Activated naive CD8-positive, alpha-beta T cell treated with anti-CD3 and anti-CD28 coated beads, Interleukin-2, amount 50 U/mL, for 24 hours (primary cell): ENCODE results near the gene C19orf81.

Experiments used
- ATAC-seq: fragments of 150-1000 bp; cut with Tn5 transposase; one replicate; pipeline ENCODE4 v1.10.0; 2021
- DNase-seq: peaks from one replicate; pipeline ENCODE4 v3.0.0; 2021
- H3K27ac Mint-ChIP-seq: one replicate; pipeline ENCODE4 v1.8.0; 2021; ENCODE audit warnings: mild to moderate bottlenecking, mixed read lengths
- H3K27me3 Mint-ChIP-seq: one replicate; pipeline ENCODE4 v1.8.0; 2021; ENCODE audit warnings: mixed read lengths
- H3K36me3 Mint-ChIP-seq: one replicate; pipeline ENCODE4 v1.8.0; 2021; ENCODE audit warnings: low read depth, mixed read lengths
- H3K4me1 Mint-ChIP-seq: one replicate; pipeline ENCODE4 v1.8.0; 2021; ENCODE audit warnings: mixed read lengths
- H3K4me3 Mint-ChIP-seq: one replicate; pipeline ENCODE4 v1.8.0; 2021; ENCODE audit warnings: mild to moderate bottlenecking, moderate library complexity, mixed read lengths
- H3K9me3 Mint-ChIP-seq: one replicate; pipeline ENCODE4 v1.8.0; 2021; ENCODE audit warnings: mixed read lengths

C19orf81 gene

DNA sequence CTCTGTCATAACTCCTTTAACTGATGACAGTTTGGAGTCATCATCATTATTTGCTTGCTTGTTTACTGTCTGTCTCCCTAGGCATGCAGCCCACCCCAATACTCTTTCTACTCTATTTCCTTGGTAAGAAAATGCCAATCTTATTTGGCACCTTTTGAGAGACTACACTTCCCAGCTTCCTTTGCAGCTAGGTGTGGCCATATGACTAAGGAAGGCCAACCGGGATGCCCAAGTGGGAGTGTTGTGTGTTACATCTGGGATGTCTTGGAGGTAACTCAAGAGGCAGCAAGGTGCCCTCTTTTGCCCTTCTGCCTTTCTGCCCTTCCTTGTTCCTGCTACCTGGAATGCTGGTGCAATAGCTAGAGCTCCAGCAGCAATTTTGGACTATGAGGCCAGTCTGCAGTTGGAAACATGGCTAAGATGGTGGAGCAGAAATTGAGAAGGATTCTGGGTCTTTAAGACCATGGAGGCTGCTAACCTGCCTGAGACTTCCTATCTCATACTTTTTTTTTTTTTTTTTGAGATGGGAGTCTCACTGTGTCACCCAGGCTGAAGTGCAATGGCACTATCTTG is 27.5 kb downstream of the C19orf81 start:
- no peak overlapping the region for H3K4me3 Mint-ChIP-seq
- H3K4me1 Mint-ChIP-seq = peaks cover 10% of the 10 kb centered on the region
- H3K36me3 Mint-ChIP-seq = peaks cover 2% of the 10 kb centered on the region
- DNase-seq = no peak
- no peak for ATAC-seq
- H3K27me3 Mint-ChIP-seq = peaks cover 60% of the 10 kb centered on the region
- H3K27ac Mint-ChIP-seq = no peak overlapping the region
- no peaks in the 10 kb centered on the region for H3K9me3 Mint-ChIP-seq

DNA sequence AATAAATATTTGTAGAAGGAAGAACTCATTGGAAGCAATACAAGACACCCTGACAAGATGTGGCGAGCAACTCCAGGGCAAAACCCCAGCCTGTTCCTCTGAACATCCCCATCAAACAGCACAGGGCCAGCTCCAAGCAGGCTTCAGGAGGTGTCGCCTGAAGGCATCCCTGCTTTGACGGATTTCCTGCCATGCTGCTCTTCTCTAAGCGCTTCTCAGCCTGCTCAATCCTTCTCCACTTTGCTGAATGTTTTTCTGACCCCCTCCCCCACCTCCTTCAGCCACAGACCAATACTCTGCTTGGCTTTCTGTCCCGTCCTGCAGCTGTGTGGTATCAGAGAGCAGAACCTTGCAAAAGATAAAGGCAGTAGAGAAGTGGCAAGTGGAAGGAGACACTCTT is 28.4 kb downstream of the C19orf81 start:
- peaks cover 2% of the 10 kb centered on the region for H3K36me3 Mint-ChIP-seq
- no peak overlapping the region for H3K27ac Mint-ChIP-seq
- H3K27me3 Mint-ChIP-seq = peaks cover 58% of the 10 kb centered on the region
- peaks cover 10% of the 10 kb centered on the region for H3K4me1 Mint-ChIP-seq
- no peak overlapping the region for H3K4me3 Mint-ChIP-seq
- no peaks in the 10 kb centered on the region for H3K9me3 Mint-ChIP-seq
- DNase-seq (no peak), ATAC-seq (no peak)

DNA sequence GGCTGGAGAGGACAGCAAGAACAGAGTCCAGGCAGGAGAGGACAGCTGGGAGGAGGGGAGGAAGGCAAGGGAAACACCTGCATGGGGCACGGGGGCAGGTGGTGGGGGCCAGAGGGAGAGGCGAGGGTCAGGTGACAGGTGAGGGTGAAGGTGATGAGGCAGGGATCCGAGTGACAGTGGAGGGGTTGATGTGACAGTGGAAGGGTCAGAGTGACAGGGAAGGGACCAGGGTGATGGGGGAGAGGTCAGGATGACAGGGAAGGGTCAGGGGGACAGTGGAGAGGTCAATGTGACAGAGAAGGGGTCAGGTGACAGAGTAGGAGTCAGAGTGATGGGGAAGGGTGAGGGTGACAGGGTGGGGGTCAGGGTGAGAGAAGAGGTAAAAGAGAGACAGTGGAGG is 29.1 kb downstream of the C19orf81 start:
- Mint-ChIP-seq H3K27ac (no peak overlapping the region), H3K4me1 (peaks cover 10% of the 10 kb centered on the region), H3K27me3 (peaks cover 51% of the 10 kb centered on the region), H3K36me3 (peaks cover 2% of the 10 kb centered on the region), H3K4me3 (no peak overlapping the region), H3K9me3 (no peaks in the 10 kb centered on the region)
- no peak for ATAC-seq
- DNase-seq = no peak

DNA sequence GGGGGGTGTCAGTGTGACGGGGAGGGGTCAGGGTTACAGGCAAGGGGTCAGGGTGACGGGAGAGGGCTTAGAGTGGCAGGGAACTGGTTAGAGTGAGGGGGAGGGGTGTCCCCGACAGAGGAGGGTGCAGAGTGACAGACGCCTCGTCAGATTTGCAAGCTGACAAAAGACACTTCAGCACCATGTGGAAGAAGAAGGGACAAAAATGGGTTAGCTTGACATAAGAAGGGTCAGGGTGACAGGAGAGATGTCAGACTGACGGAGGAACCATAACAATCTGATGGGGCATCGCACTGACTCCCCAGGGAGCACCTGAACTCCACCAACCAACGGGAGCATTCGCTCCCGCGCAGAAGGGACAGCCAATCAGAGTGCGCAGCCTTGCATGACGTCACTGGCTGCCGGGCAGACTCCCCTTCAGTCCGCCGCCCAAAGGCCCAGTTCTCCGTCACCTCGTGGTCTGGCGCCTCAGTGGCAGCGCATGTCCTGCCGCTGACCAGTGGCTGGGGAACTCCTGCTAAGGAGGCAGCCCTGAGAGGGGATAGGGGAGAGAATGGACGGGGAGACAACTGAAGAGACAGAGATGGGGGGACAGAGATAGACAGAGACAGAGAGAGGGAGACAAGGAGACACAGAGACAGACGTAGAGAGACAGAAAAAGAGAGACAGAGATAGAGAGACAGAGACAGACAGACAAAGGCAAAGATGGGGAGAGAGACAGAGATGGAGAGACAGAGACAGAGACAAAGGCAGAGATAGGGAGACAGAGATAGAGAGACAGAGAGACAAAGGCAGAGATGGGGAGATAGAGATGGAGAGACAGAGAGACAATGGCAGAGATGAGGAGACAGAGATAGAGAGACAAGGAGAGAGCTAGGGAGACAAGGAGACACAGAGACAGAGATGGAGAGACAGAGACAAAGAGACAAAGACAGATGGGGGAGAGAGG is 30.2 kb downstream of the C19orf81 start:
- H3K27ac Mint-ChIP-seq = no peak overlapping the region
- peak overlapping the region; percentile 10 for H3K4me3 Mint-ChIP-seq
- H3K27me3 Mint-ChIP-seq = peaks cover 49% of the 10 kb centered on the region
- peaks cover 10% of the 10 kb centered on the region for H3K4me1 Mint-ChIP-seq
- H3K36me3 Mint-ChIP-seq = peaks cover 2% of the 10 kb centered on the region
- DNase-seq (peak; percentile 85), ATAC-seq (peak; percentile 98)
- no peaks in the 10 kb centered on the region for H3K9me3 Mint-ChIP-seq

DNA sequence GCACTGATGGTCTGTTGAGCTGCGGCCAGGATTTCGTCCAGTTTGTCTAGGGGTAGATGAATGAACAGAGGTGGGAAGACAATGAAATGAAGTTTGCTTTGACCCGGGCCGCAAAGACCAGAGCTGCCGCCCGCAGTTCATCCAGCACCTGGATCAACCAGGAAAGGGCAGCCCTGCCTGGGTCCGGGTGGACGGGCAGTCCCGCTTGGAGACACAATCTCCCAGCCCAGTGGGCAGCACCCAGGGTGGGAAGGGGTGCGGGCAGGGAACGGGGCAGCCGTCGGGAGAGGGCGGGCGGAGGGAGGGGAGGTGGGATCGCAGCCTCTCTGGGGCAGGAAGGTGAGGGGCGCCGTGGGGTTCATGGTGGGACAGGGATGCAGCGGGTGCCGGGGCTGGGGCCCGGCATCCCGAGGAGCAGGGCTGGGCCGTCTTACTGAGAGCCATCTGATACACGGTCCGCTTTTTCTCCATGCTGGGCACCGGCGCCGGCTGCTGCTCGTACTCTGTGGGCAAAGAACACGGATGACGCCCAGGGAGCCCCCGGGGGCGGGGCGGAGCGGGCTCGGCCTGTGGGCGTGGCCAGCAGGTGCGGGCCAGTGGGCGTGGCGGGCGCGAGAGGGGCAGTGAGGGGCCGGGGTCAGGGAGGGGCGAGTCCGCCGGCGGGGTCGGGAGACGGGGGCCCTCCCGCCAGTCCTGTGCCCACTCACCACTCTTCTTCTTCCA is 37.2 kb downstream of the C19orf81 start:
- DNase-seq (no peak), ATAC-seq (no peak)
- Mint-ChIP-seq H3K27me3 (peaks cover 43% of the 10 kb centered on the region), H3K4me1 (no peaks in the 10 kb centered on the region), H3K27ac (no peak overlapping the region), H3K36me3 (no peaks in the 10 kb centered on the region), H3K9me3 (no peaks in the 10 kb centered on the region), H3K4me3 (no peak overlapping the region)

DNA sequence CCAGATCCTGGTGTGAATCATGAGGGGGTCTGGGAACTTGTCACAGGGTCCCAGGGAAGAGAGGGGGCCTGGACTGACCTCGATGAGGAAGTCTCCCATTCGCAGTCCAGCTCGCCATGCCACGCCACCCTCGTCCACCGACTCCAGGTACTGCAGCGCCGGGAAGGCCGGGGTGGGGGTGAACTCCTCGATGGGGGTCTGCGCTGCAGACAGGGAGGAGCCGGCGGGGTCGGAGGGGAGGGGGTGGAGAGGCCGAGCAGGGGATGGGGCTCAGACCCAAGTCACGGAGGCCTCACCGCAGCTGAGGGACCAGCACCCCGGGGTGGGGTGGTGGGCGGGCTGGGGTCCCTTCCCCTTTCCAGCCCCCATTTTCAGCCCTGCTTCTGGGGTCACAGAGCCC is 39.5 kb downstream of the C19orf81 start:
- Mint-ChIP-seq H3K9me3 (no peaks in the 10 kb centered on the region), H3K36me3 (no peaks in the 10 kb centered on the region), H3K4me1 (no peaks in the 10 kb centered on the region), H3K27me3 (peaks cover 49% of the 10 kb centered on the region), H3K4me3 (no peak overlapping the region), H3K27ac (no peak overlapping the region)
- ATAC-seq (no peak), DNase-seq (no peak)

DNA sequence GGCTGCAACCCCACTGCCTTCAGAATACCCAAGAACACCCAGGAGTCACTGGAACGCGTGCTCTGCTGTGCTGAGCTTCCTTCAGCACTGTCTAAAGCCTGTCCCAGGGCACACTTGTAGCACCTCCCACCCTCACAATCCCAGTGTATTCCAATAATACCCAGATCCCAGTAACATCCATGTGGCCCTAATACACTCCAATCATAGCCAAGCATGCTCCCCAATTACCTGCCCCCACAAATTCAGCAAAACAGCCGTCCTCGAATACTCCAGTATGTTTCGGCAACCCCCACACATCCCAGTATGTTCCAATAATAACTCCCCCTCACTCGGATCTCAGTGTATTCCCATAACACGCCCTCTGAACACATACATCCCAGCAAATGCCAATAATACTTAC is 41.2 kb downstream of the C19orf81 start:
- H3K27ac Mint-ChIP-seq = no peak overlapping the region
- no peak overlapping the region for H3K4me3 Mint-ChIP-seq
- H3K27me3 Mint-ChIP-seq = peaks cover 47% of the 10 kb centered on the region
- no peaks in the 10 kb centered on the region for H3K36me3 Mint-ChIP-seq
- H3K4me1 Mint-ChIP-seq = peaks cover 3% of the 10 kb centered on the region
- no peak for ATAC-seq
- no peak for DNase-seq
- no peaks in the 10 kb centered on the region for H3K9me3 Mint-ChIP-seq

DNA sequence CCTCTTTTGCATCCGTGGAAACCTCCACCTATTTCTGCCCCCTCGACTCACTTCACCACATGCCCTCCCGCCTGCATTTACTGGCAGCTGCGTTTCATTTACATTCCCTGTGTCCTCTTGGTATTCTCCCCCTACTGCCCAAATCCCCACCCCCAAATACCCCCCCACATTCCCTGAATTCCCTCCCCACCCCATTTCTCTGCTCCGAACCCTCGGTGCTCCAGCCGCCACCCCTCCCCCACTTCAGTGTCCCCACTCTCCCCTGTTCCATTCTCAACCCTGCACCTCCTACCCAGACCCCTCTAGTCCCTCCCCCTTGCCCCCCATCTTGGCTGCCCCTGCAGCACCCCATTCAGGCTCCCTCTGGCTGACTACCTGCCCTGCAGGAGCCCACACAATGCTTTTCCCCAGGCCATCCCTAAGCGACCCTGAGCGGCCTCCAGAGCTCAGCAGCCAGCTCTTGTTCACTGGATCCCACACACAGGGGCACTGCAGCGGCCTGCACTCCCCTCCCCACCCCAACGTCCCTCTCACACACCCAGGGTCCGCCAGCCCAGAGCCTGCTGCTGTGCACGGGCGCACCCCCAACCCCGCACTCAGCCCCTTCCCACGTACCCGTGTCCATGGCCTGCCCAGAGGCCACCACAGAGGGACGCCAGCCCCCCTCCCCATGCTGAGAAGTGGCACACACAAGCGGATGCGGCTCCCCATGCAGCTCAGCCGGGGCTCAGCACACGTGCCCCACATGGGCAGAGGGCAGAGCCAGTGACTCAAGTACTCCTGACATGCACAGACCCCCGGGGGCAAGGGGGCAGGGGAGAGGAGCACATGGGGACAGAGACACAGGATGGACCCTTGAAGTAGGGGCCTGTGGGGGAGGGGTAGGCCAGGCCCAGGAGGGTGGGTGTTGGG is 44.1 kb downstream of the C19orf81 start:
- peaks cover 55% of the 10 kb centered on the region for H3K27me3 Mint-ChIP-seq
- no peak for DNase-seq
- H3K9me3 Mint-ChIP-seq = no peaks in the 10 kb centered on the region
- H3K36me3 Mint-ChIP-seq = no peaks in the 10 kb centered on the region
- peaks cover 3% of the 10 kb centered on the region for H3K4me1 Mint-ChIP-seq
- no peak overlapping the region for H3K4me3 Mint-ChIP-seq
- no peak overlapping the region for H3K27ac Mint-ChIP-seq
- ATAC-seq = no peak

DNA sequence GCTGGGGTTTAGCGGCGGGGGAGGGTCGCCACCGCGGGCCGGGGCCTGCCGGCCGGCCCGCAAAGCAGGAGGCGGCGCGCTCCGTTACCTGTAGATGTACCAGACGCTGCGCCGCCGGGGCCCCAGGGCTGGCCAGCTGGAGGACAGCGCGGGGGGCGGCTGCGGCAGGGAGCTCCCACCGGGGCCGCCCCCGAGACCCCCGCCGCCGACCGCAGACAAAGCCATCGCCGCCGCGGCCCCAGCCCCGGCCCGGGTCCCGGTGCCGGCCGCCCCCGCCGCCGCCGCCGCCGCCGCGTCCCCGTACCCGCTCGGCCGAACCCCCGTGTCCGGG is 45.5 kb downstream of the C19orf81 start:
- H3K36me3 Mint-ChIP-seq = no peaks in the 10 kb centered on the region

DNA sequence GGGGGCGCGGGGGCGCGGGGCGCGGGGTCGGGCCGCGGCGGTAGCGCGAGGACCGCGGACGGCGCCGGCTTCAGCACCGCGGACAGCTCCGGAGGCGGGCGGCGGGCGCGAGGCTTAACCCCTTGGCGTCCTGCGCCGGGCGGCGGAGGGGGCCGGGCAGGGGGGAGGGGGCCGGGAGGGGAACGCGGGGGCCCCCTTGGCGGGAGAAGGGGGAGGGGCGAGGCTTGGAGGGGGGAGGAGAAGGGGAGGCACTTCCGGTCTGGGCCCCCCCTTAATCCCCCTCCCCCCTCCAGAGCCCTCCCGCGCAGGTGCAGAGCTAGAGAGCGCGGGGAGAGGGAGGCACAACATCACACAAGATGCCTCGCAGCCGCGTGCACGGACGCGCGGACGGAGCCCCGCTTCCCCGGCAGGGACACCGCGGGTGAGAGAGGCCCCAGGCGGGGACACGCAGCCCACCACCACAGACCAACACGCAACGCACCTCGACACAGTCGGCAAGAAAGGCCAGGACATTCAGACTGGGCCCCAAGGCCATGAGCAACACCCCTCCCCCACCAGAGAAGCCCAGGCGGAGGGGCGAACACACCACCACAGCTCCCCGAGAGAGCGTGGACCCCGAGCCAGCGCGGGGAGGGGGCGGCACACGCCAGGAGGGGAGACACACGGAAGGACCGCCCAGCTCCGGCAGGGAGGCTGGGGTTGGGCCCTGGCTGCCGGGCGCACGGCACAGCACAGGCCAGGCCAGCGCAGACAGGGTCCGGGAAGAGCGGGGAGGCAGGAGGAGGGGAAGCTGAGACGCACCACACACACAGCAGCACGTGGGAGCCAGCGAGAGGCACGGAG is 46.2 kb downstream of the C19orf81 start:
- H3K27me3 Mint-ChIP-seq = peaks cover 52% of the 10 kb centered on the region
- H3K4me3 Mint-ChIP-seq = no peak overlapping the region
- H3K4me1 Mint-ChIP-seq = peaks cover 3% of the 10 kb centered on the region
- DNase-seq (peak; percentile 47), ATAC-seq (no peak)
- H3K9me3 Mint-ChIP-seq = no peaks in the 10 kb centered on the region
- H3K27ac Mint-ChIP-seq = no peak overlapping the region
- H3K36me3 Mint-ChIP-seq = no peaks in the 10 kb centered on the region

More for the DNA sequence above, 45.5 kb downstream of the C19orf81 start:
- no peak overlapping the region for H3K27ac Mint-ChIP-seq
- no peak for DNase-seq
- H3K4me3 Mint-ChIP-seq = no peak overlapping the region
- peaks cover 3% of the 10 kb centered on the region for H3K4me1 Mint-ChIP-seq
- ATAC-seq = no peak
- H3K9me3 Mint-ChIP-seq = no peaks in the 10 kb centered on the region
- peaks cover 54% of the 10 kb centered on the region for H3K27me3 Mint-ChIP-seq

DNA sequence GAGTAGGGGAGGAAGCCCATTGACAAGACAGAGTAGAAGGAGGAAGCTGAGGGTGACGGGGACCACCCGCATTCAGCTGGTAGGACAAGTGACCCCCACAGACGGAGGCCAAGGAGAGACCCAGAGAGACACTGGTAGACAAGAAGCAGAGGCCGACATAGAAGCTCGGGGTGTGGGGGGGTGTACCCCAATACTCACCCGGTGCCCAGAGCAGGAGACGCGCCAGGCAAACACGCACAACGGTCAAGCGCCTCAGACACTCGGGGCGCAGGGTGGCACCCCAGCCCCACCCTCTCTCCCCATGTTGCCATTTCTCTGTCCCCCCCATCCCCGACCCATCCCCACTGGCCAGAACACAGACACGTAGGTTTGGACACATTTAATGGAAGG is 46.8 kb downstream of the C19orf81 start:
- Mint-ChIP-seq H3K27me3 (peaks cover 47% of the 10 kb centered on the region), H3K4me3 (no peak overlapping the region), H3K9me3 (no peaks in the 10 kb centered on the region), H3K4me1 (peaks cover 3% of the 10 kb centered on the region), H3K36me3 (no peaks in the 10 kb centered on the region), H3K27ac (no peak overlapping the region)
- DNase-seq (no peak), ATAC-seq (no peak)

DNA sequence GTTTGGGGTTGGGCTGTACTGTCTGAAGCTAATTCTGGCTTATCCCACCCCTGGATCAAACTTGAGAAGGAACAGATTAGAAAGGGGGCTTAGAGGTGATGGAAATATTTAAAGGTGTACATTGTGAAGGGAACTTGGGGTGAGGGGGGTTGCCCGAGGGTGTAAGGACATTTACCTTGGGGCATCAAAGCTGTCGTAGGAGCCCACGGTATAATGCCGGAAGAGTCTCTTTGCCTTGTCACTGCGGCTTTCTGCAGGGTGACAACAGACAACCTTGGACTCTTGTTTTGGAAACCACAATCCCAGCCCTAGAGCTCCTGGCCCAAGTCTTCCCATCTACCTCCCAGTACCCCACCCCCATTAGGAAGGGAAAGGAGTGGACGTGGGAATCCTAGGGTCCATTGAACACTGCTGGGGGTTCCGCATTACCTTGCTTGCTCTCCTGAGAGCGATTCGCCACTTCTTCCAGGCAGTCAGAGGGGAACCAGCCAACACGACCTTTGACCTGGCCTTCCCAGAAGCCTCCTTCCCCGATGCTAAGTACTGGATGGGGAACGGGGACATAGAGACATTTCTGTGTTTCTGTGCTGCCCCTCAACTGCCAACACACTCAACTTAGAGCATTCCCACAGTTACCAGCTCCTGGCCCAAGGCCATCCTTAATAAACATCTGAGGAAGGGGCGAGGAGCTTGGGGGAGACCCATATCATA is 48.3 kb downstream of the C19orf81 start:
- peaks cover 3% of the 10 kb centered on the region for H3K4me1 Mint-ChIP-seq
- peaks cover 48% of the 10 kb centered on the region for H3K27me3 Mint-ChIP-seq
- no peak for DNase-seq
- no peaks in the 10 kb centered on the region for H3K36me3 Mint-ChIP-seq
- H3K4me3 Mint-ChIP-seq = no peak overlapping the region
- H3K9me3 Mint-ChIP-seq = no peaks in the 10 kb centered on the region
- H3K27ac Mint-ChIP-seq = no peak overlapping the region
- no peak for ATAC-seq

DNA sequence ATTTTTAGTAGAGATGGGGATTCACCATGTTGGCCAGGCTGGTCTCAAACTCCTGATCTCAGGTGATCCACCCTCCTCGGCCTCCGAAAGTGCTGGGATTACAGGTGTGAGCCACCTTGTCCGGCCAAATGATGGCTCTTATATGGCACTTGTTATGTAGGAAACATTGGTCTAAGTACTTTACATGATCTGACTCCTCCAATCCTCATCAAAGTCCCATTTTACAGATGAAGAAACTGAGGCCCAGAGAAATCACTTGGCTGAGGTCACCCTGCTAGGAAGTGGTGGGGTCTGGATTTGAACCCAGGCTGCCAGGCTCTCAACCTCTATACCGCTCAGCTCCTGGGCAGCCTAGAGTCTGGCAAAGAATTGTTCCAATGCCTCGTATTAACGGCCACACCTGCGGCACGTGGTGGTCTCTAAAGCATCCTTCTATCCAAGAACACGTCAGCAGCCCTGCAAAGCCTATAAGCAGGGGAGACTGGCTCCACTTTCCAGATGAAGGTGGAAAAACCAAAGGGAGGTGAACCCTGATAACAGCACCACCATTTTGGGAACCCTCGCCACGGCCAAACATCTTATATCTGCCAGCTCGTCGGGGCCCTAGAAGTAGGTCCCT is 52.2 kb downstream of the C19orf81 start:
- Mint-ChIP-seq H3K27ac (no peak overlapping the region), H3K4me3 (no peak overlapping the region), H3K4me1 (peaks cover 2% of the 10 kb centered on the region), H3K36me3 (no peaks in the 10 kb centered on the region), H3K9me3 (no peaks in the 10 kb centered on the region), H3K27me3 (peaks cover 48% of the 10 kb centered on the region)
- ATAC-seq (no peak), DNase-seq (no peak)
